ENCODE results near the gene COG4.
"Not testable (repeated sequence)": the region's sequence is repeated elsewhere in the genome, so short reads cannot be mapped to it uniquely, and the experiment has no call there.

Gene COG4

GRCh38 chr16:70453892-70454221 is 69.5 kb downstream of the COG4 start:
- no peak for DNase-seq (ENCODE audit: low spot score)
- TF ChIP-seq, protein P1, sequence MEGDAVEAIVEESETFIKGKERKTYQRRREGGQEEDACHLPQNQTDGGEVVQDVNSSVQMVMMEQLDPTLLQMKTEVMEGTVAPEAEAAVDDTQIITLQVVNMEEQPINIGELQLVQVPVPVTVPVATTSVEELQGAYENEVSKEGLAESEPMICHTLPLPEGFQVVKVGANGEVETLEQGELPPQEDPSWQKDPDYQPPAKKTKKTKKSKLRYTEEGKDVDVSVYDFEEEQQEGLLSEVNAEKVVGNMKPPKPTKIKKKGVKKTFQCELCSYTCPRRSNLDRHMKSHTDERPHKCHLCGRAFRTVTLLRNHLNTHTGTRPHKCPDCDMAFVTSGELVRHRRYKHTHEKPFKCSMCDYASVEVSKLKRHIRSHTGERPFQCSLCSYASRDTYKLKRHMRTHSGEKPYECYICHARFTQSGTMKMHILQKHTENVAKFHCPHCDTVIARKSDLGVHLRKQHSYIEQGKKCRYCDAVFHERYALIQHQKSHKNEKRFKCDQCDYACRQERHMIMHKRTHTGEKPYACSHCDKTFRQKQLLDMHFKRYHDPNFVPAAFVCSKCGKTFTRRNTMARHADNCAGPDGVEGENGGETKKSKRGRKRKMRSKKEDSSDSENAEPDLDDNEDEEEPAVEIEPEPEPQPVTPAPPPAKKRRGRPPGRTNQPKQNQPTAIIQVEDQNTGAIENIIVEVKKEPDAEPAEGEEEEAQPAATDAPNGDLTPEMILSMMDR (IDR thresholded peaks at IDR 0.05; ENCODE audit: extremely low read depth, insufficient read depth, missing control alignments), result no peak
- in situ Hi-C loops (cut with MboI; ENCODE audit: low pct_unique_long_range_greater_than_20kb, low sequenced_read_pairs, unreplicated experiment), result no loop called here

GRCh38 chr16:70453117-70453891 is 70.0 kb downstream of the COG4 start:
- in situ Hi-C loops (cut with MboI; ENCODE audit: low pct_unique_long_range_greater_than_20kb, low sequenced_read_pairs, unreplicated experiment), result no loop called here
- TF ChIP-seq, protein P1 (IDR thresholded peaks at IDR 0.05; ENCODE audit: extremely low read depth, insufficient read depth, missing control alignments), result no peak
- no peak for DNase-seq (ENCODE audit: low spot score)

DNA sequence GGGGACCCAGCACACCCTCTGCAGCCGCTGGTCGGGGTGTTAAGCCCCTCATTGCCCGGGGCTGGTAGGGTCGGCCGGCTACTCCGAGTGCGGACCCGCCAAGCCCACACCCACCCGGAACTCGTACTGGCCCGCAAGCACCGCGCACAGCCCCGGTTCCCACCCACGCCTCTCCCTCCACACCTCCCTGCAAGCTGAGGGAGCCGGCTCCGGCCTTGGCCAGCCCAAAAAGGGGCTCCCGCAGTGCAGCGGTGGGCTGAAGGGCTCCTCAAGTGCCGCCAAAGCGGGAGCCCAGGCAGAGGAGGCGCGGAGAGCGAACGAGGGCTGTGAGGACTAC is 72.4 kb downstream of the COG4 start:
- DNase-seq (ENCODE audit: low spot score); in situ Hi-C loops (cut with MboI; ENCODE audit: low pct_unique_long_range_greater_than_20kb, low sequenced_read_pairs, unreplicated experiment): not testable (repeated sequence)

- in situ Hi-C loops (cut with MboI; ENCODE audit: low pct_unique_long_range_greater_than_20kb, low sequenced_read_pairs, unreplicated experiment); DNase-seq (ENCODE audit: low spot score): not testable (repeated sequence)
Observed at GRCh38 chr16:70450142-70451003, 73.0 kb downstream of the COG4 start.

DNA sequence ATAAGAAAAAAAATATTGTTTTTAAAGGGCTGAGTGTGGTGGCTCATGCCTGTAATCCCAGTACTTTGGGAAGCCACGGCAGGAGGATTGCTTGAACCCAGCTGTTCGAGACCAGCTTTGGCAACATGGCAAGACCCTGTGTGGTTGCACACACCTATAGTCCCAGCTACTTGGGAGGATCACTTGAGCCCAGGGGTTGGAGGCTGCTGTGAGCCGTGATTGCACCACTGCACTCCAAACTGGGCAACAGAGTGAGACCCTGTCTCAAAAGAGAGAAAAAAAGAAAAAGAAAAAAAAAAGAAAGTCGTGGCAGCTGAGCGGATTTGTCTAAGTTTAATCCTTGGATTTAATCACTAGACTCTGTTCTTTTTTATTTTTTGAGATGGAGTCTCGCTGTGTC is 75.3 kb downstream of the COG4 start:
- in situ Hi-C loops (cut with MboI; ENCODE audit: low pct_unique_long_range_greater_than_20kb, low sequenced_read_pairs, unreplicated experiment), result no loop called here

GRCh38 chr16:70444249-70445063 is 78.9 kb downstream of the COG4 start:
- DNase-seq (ENCODE audit: low spot score), result no peak
- in situ Hi-C loops (cut with MboI; ENCODE audit: low pct_unique_long_range_greater_than_20kb, low sequenced_read_pairs, unreplicated experiment), result no loop called here
- TF ChIP-seq, protein P1 (IDR thresholded peaks at IDR 0.05; ENCODE audit: extremely low read depth, insufficient read depth, missing control alignments), result no peak

More for the DNA sequence above, 75.3 kb downstream of the COG4 start:
- no peak for DNase-seq (ENCODE audit: low spot score)
- TF ChIP-seq, protein P1 (IDR thresholded peaks at IDR 0.05; ENCODE audit: extremely low read depth, insufficient read depth, missing control alignments), result no peak

- DNase-seq (ENCODE audit: low spot score), result no peak
- in situ Hi-C loops (cut with MboI; ENCODE audit: low pct_unique_long_range_greater_than_20kb, low sequenced_read_pairs, unreplicated experiment), result no loop called here
- TF ChIP-seq, protein P1 (IDR thresholded peaks at IDR 0.05; ENCODE audit: extremely low read depth, insufficient read depth, missing control alignments), result no peak
Observed at GRCh38 chr16:70442344-70442743, 81.0 kb downstream of the COG4 start.

Measured in GM13977 (cell line).